G401.6 (cell line): ENCODE data around the gene CPLX3.

Source experiments
- FAIRE-seq: peaks from 2 replicates; lab custom pipeline; 2012; peaks lifted over from hg19 to GRCh38; lab: Jason Lieb, UNC

Gene CPLX3

GRCh38 chr15:74788042-74788682, 38.3 kb upstream of the CPLX3 start:
- no peak for FAIRE-seq

- no peak for FAIRE-seq
Measured at GRCh38 chr15:74788683-74789151, 37.7 kb upstream of the CPLX3 start.

GRCh38 chr15:74789171-74789631, 37.2 kb upstream of the CPLX3 start:
- no peak for FAIRE-seq

- FAIRE-seq, result no peak
Measured at GRCh38 chr15:74789741-74790079, 36.7 kb upstream of the CPLX3 start.

GRCh38 chr15:74790080-74790916, 36.1 kb upstream of the CPLX3 start:
- no peak for FAIRE-seq

GRCh38 chr15:74791007-74791406, 35.4 kb upstream of the CPLX3 start:
- FAIRE-seq, result no peak

- FAIRE-seq, result no peak
Measured at GRCh38 chr15:74791667-74792066, 34.8 kb upstream of the CPLX3 start.

GRCh38 chr15:74792227-74793016, 34.0 kb upstream of the CPLX3 start:
- no peak for FAIRE-seq

- no peak for FAIRE-seq
Measured at GRCh38 chr15:74793135-74794028, 33.0 kb upstream of the CPLX3 start.

GRCh38 chr15:74794248-74794969, 32.0 kb upstream of the CPLX3 start:
- FAIRE-seq, result no peak

GRCh38 chr15:74794970-74795349, 31.5 kb upstream of the CPLX3 start:
- no peak for FAIRE-seq

GRCh38 chr15:74795966-74796625, 30.3 kb upstream of the CPLX3 start:
- FAIRE-seq, result no peak

- no peak for FAIRE-seq
Measured at GRCh38 chr15:74798388-74799254, 27.8 kb upstream of the CPLX3 start.

GRCh38 chr15:74799255-74799855, 27.1 kb upstream of the CPLX3 start:
- FAIRE-seq, result no peak

GRCh38 chr15:74799856-74800558, 26.4 kb upstream of the CPLX3 start:
- FAIRE-seq, result no peak

GRCh38 chr15:74800559-74801094, 25.8 kb upstream of the CPLX3 start:
- FAIRE-seq, result no peak

- FAIRE-seq, result no peak
Measured at GRCh38 chr15:74801311-74801997, 25.0 kb upstream of the CPLX3 start.

GRCh38 chr15:74802290-74802689, 24.1 kb upstream of the CPLX3 start:
- FAIRE-seq, result no peak
